SK-MEL-5 (cell line): ENCODE results near the gene RPUSD3. TPM values are rescaled to one million over a fixed set of nuclear protein-coding genes. Genes with fewer than 3 reads are reported as not detected.
A peak's percentile ranks its signal among the peaks of the same experiment; 100 is the strongest.
"Not testable (repeated sequence)": the region's sequence is repeated elsewhere in the genome, so short reads cannot be mapped to it uniquely, and the experiment has no call there.

Experiments used
- DNase-seq: peaks from one replicate; pipeline ENCODE4 v3.0.0-alpha.2; 2016; ENCODE audit warnings: low read depth, low spot score
- in situ Hi-C: cut with HindIII; loops from 2 replicates; pipeline ENCODE4 v1.10.0; 2016; ENCODE audit warnings: low sequenced_read_pairs, high pct_unique_total_duplicates, low pct_unique_long_range_greater_than_20kb
- total RNA-seq: library from RNA; depleted of rRNA; stranded (reverse); fragments of >200 nt; shearing (Covaris generic); gene quantifications from 2 replicates; pipeline ENCODE4 v1.2.3, GENCODE V29; 2014

Gene RPUSD3
- total RNA-seq, 1 experiment from 2014 or later, result 125 TPM

- no peak for DNase-seq
- in situ Hi-C loops, result no loop called here
These were observed 27.2 kb upstream of the RPUSD3 start for GRCh38 chr3:9870978-9871377.

GRCh38 chr3:9869955-9870354, 26.1 kb upstream of the RPUSD3 start:
- no peak for DNase-seq
- in situ Hi-C loops, result no loop called here

DNA sequence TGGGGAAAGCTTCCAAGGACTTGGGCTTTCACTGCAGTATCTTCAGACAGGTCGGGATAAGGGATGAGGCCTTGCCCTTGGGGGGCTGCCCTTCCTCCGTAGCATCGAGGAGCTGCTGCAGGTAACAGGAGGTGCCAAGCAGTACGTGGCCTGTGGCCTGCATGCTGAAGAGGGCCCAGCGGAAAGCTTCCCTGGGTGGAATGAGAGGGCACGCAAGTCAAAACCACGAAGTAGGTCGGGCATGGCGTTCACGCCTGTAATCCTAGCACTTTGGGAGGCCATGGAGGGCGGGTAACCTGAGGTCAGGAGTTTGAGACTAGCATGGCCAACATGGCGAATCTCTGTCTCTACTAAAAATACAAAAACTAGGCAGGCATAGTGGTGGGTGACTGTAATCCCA, 23.3 kb upstream of the RPUSD3 start:
- DNase-seq, result no peak
- in situ Hi-C loops, result no loop called here

- no peak for DNase-seq
- in situ Hi-C loops, result no loop called here
These were observed 22.8 kb upstream of the RPUSD3 start for GRCh38 chr3:9866639-9867038.

DNA sequence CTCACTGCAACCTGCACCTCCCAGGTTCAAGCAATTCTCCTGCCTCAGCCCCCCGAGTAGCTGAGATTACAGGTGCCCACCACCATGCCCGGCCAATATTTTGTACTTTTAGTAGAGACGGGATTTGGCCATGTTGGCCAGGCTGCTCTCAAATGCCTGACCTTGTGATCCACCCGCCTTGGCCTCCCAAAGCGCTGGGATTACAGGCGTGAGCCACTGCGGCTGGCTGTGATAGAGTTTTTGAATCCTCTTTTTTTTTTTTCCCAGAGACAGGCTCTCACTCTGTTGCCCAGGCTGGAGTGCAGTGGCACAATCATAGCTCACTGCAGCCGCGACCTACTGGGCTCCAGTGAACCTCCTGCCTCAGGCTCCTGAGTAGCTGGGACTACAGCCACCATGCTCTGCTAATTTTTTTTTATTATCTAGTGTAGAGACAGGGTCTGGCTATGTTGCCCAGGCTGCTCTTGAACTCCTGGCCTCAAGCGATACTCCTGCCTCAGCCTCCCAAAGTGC, 21.4 kb upstream of the RPUSD3 start:
- DNase-seq, in situ Hi-C loops: not testable (repeated sequence)

DNA sequence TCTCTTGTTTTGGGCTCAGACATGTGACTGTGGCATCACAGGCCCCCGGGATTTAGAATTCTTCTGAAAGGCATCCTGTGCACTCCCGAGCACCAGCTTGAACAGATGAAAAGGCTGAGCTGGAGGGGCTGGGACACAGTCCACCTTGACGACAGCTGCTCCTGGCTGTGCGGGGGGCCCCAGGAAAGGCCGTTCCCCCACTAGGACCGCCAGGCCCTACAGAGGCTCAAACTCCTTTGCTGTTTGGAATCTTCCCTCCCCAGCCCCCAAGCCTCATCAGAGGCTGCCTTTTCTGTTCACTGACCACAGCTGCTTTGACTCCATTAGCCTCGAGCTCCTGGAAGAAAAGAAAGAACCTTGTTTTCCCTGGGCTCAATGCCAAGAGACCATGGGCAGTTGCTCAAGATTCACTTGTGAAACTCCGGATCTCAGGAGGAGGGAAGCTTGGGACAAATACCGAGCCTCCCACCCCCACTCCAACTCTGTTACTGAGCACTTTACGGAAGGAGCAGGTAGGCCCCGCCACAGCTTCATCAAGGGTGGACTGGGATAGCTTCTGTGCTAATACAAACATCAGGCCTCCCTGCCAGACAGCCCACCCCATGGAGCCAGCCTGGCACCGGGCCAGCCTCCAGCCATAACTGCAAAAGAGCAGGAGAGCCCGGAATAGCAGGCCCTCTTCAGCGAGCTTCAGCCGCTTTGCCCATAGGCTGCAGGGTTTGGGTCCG, 20.6 kb upstream of the RPUSD3 start:
- DNase-seq, result peak; percentile 99
- in situ Hi-C loops, result no loop called here

DNA sequence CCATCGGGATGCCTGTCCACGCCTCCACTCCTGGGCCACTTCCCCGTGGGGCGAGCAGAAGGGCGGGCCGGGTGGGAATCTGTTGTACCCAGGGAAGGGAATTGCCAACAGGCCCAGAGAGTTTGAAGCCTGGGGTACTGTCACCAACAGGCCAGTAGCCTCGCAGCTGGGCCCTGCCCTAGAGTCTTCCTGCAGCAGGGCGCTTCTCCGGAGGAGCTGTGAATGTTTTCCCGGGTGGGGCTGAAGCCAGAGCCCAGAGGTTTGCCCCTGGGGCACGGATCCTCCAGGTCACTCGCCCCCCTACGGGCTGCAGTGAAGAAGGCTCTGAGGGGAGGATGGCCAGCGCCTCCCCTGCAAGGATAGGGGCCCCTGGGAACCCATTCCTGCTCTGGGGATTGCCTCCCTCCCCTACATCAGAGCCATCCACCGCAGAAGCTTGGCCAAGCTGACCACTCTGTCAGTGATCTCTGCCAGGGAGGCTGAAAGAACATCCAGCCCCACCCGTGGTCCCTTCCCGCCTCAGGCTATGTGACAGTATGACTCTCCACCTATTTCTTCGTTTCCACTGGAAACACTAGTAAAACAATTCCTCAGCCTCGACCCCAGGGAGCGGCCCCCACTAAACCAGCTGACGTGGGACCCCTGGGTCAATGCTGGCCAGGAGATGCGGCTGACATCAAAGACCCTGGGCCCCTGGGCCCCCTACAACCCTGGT, 19.4 kb upstream of the RPUSD3 start:
- in situ Hi-C loops, result no loop called here
- DNase-seq, result no peak

DNA sequence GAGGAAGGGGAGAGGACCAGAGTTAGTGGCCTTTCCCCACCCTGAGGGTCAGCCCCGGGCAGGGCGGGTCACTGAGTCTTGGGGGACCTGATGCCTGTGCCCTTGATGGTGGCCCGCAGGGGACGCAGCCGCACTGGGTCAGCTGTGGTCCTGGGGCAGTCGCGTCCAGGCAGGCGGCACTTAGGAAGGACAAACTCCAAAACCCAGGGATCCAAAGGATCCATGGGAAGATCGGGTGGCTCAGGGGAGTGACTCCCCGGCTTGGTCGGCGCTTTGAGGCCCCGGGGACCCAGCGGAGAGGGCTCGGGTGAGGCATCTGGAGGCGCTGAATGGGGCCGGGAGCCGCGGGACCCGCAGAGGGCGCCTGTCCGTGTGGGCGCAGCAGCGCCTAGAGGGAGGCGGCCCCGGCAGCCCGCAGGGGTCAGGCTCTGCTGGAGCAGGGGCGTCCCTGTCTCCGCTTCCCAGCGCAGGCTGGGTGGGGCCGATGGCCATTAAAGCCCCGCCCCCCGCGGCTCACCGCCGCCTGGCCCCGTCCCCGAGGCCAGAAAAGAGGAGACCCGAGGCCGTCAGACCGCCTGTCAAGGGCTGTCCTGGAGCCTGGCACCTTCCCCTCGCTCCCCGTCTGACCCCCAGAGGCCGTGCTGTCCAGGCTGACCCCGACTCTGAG, 18.7 kb upstream of the RPUSD3 start:
- in situ Hi-C loops, result no loop called here
- DNase-seq, result no peak

GRCh38 chr3:9861626-9862130, 17.9 kb upstream of the RPUSD3 start:
- in situ Hi-C loops, result no loop called here
- DNase-seq, result no peak

- in situ Hi-C loops, result no loop called here
- no peak for DNase-seq
These were observed 17.4 kb upstream of the RPUSD3 start for GRCh38 chr3:9861201-9861600.

DNA sequence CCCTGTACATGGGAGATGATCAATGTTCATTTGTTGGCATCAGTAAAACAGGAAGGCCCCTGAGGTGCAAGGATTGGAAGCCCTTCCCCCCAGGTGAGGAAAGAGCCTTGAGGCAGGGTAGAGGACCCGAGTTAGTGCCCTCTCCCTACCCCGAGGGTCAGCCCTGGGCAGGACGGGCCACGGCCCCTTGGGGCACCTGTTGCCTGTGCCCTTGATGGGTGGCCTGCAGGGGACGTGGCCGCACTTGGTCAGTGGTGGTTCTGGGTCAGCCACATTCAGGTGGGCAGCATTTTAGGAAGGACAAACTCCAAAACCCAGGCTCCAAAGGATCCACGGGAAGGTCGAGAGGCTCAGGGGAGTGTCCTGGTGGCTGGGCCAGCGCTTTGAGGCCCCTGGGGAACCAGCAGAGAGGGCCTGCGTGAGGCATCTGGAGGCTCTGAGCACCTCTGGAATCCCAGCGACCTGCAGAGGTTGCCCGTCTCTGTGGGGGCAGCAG, 15.8 kb upstream of the RPUSD3 start:
- DNase-seq, result no peak
- in situ Hi-C loops, result no loop called here

GRCh38 chr3:9855594-9855993, 11.8 kb upstream of the RPUSD3 start:
- in situ Hi-C loops, result no loop called here
- no peak for DNase-seq

- in situ Hi-C loops, DNase-seq: not testable (repeated sequence)
These were observed 10.6 kb upstream of the RPUSD3 start for GRCh38 chr3:9854291-9854940.

DNA sequence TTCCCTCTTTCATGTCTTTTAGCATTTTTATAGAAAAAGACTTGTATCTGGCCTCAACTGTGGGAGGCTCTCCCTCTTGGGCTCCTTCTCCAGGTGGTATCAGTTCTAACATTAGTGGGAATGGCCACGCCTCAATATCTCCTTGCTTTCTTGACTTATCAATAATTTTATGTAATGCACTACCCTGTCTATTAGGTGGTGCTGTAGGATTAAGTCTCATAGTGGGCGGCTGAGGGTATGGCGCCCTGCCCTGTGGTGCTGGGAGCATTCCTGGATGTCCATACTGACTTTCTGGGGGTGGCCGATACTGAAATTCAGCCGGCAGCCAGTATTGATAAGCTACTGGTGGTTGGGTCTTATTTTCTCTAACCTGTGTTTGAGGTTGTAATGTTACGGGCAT, 8.7 kb upstream of the RPUSD3 start:
- peak; percentile 43 for DNase-seq
- in situ Hi-C loops, result no loop called here

DNA sequence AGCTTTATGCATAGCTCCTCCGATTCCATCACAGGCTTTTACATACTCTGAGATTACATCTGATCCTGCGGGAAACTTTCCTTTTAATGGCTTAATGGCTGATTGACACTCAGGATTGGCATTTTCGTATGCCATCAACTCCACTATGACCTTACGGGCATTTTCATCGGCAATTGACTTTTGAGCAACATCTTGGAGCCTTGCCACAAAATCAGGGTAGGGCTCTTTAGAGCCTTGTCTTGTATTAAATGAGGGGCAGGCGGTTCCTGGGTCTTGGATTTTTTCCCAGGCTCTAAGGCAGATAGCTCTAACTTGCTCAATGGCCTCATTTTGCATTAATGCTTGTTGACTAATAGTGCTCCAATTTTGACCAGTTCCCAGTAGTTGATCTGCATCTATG, 8.1 kb upstream of the RPUSD3 start:
- DNase-seq, in situ Hi-C loops: not testable (repeated sequence)

DNA sequence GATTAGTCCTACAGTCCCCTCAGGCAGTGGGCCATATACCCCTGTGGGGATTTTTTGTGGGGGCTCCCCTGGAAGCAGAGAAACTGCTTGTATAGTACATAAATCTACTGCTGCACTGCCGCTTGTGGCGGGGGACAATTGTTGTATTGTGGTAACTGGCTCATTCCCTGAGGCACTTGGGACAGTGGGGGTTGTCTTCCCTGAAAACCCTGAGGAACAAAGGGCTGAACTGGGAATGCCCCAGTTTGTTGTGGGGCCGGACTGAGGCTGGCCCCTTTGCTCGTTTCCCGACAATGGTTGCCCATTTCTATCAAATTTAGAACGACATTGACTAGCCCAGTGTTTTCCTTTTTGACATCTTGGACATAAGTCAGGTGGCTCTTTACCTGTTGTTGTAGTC, 7.6 kb upstream of the RPUSD3 start:
- DNase-seq, in situ Hi-C loops: not testable (repeated sequence)

DNA sequence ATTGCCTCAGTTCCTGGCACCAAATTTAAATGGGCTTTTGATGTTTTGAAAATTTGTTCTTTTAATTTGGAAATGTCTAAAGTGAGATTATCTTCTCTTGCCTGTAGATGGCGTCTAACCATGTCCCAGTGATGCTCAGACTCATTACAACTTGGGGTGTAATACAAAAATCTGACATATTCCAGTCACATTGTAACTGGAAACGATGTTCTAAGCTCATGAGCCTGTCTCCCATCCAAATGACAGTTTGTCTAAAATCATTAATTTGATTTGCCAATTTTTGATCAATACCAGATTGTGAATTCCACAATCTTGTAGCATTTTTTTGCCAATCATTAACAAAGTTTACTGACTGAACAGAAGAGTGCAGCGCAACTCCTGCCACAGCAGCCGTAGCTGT, 5.1 kb upstream of the RPUSD3 start:
- peak; percentile 58 for DNase-seq
- in situ Hi-C loops, result not testable (repeated sequence)

DNA sequence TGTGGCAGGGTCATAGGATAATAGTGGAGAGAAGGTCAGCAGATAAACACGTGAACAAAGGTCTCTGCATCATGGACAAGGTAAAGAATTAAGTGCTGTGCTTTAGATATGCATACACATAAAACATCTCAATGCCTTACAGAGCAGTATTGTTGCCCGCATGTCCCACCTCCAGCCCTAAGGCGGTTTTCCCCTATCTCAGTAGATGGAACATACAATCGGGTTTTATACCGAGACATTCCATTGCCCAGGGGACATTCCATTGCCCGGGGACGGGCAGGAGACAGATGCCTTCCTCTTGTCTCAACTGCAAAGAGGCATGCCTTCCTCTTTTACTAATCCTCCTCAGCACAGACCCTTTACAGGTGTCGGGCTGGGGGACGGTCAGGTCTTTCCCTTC, 4.1 kb upstream of the RPUSD3 start:
- in situ Hi-C loops, result not testable (repeated sequence)
- peak; percentile 84 for DNase-seq
